DMS153 treated with DMSO at 0.1 percent for 48 hours (cell line): ENCODE measurements around the gene SLC38A3.
A peak's percentile ranks its signal among the peaks of the same experiment; 100 is the strongest.
"Not testable (repeated sequence)": the region's sequence is repeated elsewhere in the genome, so short reads cannot be mapped to it uniquely, and the experiment has no call there.

Experiments
- DNase-seq: peaks from one replicate; lab custom pipeline; 2025; ENCODE audit not compliant: unreplicated experiment; lab: John Stamatoyannopoulos, UW

The SLC38A3 gene

DNA sequence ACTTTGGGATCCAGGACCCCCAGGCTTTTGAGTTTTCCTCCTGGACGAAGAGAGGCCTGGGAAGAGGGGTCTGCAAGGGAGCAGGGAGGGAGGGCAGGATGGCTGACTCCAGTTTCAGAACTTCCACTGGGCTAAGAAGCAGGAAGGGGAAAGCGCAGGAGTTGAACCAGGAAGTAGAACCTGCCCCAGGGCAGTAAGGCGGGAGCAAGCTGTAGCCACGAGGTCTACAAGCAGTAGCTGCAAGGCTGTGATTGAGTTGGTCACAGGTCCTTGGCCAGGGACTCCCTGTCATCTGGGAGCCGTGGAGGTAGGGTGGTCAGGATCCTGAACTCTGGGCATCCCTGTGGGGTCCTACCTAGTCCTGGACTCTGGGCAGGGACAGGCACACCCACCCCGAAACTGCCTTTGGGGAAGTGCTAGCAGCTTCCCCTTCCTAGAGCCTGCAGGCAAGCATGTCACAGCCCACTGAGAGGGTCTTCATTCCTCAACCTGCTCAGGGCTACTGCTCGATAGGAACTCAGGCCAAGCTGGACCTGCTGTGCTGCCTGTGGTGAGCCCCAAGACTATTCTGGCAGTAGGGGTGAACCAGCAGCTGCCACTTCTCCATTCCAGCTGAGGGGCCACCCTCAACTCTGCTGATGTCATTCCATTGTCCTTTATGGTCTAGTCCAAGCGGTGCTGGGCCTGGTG lies 25.2 kb downstream of the SLC38A3 start:
- no peak for DNase-seq

DNA sequence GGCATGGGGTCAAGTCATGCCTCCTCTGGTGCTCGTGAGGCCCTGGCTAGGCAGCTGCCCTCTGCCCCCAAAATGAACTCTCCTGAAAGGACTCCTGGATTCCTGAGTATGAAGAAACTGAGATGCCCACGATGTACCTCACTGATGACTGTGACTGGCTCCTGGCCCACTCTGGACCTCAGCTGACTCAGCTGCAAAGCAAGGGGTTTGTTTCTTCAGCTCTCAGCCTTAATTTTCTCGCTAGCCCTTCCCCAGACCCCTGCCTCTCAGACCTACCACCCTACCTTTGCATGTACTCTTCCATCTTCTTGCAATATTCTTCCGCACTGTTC lies 25.7 kb downstream of the SLC38A3 start:
- no peak for DNase-seq

DNA sequence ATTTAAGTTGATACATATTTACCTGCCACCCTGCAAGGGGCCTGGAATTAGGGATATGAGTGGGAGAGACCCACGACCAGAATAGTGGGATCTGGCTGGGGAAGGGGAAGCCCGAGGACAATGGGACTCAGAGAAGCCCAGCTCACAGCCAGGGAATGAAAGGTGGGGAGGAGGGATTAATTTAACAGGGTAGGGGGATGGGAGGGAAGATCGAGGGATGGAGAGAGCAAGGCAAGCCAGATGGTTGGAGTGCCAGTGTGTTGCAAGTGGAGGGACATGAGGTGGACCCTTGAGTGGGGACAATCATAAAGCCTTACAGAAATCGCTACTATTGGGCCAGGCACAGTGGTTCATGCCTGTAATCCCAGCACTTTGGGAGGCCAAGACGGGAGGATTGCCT lies 26.5 kb downstream of the SLC38A3 start:
- DNase-seq, result no peak

DNA sequence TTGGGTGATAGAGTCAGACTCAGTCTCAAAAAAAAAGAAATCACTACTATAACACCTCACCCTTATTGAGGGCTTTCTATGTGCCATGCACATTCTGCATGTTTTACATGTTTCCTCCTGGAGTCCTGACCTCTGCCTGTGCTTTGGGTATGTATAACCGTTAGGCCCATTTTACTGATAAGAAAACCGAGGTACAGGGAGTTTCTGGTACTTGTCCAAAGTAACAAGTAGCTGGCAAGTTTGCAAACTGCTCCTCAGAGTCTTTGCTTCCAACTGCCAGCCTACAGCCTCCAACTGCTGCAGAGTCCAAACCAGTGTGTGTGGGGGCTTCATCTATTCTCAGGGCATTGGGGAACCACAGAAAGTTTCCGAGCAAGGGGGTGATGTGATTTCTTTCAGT lies 27.2 kb downstream of the SLC38A3 start:
- no peak for DNase-seq

DNA sequence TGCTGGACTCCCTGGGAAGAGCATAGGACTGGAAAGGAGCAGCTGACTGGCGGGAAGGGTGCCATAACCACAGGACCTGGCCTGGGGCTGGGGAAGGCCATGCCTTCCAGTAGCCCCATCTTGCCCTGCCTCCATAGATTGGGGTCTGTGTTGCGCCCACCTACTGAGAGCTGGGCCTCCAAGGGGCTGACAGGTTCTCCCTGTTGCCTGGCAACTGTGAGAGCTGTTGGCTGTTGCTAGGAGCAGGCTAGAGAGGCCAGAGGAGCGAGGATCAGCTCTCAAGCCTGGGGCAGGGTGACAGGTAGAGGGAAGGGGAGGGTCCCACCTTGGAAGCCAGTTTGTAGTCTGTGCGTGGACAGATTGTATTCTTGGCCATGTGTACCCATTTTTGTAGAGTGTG lies 28.1 kb downstream of the SLC38A3 start:
- DNase-seq, result no peak

DNA sequence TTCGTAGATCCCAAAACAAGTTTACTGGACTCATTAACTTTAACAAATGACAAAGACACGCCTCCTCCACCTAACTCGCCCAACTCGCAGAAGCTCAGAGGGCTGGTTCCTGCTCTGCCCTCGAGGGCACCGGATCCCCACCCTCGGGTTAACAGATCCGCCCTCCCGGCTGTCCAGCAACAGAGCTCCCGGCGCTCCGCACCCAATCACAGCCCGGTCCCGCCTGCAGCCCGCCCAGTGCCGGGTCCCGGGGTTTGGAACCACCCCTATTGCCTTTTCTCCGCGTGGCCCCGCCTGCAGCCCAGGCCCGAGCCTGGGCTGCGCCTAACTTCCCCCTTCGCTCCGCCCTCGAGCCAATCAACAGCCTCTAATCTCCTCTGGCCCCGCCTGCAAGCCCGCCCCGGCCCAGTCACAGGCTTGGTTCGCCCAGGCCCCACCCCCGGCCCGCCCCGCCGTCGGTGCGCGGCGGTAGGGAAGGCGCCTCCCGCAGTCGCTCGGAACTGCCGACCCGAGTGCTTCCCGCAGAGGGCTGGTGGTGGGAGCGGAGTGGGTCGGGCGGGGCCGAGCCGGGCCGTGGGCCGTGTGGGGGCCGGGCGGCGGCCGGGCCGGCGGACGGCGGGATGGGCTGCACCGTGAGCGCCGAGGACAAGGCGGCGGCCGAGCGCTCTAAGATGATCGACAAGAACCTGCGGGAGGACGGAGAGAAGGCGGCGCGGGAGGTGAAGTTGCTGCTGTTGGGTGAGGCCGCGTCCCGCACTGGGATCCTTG lies 30.8 kb downstream of the SLC38A3 start, which contains the start of gene GNAI2:
Gene GNAI2, plus strand, starts transcription at position 489 of the 768 bp plus-strand sequence. Its CDS starts 132 bp downstream, at position 621.
- DNase-seq, result peak; percentile 84

DNA sequence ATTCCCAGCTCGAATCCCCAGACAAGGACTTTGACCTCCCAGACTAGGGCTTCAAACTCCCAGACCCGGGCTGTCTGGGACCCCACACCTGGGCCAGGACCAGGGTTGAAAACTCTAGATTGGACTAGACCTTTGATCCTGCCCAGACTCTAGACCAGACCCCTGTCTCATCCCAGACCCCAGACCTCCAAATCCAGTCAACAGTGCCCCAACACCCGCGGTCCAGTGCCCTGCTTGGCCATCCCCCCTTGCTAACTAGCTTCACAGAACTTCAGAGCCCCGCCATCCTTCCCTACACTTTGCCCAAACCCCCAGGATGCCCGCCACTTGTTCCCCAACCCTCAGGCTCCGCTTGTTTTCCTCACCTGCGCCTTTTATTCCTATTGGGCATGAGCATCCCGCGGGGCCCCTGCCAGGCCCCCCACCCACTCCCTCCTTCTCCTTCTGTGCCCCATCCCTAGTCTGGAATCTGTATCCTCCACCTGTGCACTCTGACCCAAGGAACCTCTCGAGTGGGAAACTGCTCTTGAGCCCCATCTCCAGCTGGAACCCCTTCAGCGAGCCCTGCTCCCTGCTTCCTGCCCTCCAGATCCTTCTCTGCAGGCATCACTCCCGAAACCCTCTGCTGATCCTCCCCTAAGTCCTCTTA lies 31.5 kb downstream of the SLC38A3 start:
- no peak for DNase-seq

DNA sequence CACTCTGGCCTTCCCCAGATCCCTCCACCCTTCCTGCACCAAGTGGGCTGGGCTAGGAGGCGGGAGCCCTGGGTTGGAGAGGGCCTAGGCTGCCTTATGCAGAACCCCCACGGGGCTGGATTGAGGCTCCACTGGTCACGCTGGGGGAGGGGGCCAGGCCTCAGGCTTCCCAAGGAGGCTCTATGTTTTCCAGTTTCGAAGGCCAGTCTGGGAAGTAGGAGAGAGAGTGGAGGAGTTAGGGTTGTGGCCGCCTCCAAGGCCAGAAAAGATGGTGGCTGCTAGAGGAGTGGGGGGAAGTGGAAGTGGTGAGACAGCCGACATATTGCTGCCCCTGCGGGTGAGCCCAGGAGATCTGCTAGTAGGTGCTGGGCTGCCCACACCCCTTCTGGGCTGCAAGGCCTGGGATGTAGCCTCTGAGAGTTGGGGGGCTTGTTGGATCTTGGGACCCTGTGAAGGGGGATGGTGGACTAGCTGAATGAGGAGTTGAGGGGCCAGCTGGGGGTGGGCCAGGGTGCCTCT lies 32.1 kb downstream of the SLC38A3 start:
- no peak for DNase-seq

DNA sequence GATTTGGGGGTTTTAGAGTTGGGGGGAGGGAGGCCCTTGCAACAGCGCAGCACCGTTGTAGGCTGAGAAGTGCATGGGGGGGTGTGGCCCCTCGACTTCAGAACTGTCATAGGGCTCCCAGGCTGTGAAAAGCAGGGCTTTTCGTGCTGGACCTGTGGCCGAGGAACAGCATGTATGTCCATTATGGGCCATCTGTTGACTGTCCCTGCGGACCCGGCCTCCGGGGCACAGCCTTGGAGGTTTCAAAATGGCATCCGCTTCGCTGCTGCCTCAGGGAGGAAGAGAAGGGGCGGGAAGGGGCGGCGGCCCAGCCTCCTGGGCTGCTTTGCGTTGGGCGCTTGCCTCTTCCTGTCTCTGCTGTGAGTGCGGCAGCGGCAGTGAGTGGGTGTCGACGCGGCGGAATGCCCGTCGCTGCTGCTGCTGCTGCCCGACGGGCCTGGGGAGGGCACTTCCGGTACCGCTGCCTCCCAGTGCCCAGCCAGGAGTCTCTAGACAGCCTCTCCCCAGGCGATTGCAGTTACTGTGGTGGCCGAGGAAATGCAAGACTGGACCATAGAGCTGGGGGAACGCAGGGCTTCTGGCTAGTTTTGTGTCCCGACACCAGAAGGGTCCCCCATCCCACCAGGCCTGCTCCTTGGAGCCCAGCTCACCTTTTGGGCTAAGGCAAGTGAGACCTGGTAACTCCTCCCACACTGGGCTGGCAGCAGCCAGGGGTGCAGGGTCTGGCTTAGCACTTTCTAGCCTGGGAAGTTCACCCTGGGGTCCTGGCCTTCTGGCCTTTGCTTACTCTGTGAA lies 32.9 kb downstream of the SLC38A3 start:
- peak; percentile 23 for DNase-seq

DNA sequence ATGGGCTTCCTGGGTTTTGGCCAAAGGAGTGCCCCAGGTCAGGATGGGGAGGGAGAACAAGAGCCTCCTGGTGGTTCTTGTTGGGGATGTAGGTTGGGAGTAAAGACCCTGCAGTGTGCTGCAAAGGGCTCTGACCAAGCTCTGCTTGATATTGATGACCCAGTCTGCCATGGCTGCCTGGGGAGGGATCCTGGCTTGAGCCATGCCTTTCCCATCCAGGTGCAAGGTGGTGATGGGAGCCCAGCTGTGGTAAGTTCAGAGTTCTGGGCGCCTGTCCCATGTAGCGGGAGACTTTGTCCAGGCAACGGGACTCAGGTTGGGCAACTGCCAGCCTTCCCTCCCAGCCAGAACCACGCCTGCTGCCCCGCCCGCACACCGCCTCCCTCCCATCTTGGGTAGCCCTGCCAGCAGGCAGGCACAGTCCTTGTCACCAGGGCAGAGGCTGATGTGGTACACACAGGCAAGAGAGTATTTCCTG lies 33.5 kb downstream of the SLC38A3 start:
- DNase-seq, result no peak

DNA sequence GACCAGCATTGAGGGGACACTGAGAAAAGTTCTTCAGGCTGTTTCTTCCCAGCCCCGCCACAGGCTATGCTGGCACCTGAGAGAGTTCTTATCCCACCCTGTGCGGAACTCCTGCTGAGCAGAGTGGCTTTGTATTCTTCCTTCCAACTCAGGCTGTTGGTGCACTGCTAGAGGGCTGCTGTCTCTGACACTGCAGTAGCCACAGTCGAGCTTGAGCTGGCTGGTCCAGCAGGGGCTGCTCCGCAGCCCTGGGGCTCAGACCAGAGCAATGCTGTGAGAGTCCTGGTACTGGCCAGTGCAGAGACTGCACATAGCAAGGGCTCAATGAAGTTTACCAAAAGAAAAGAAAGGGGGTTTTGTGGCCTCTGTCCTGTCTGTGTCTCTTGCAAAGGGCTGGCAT lies 34.6 kb downstream of the SLC38A3 start:
- no peak for DNase-seq

DNA sequence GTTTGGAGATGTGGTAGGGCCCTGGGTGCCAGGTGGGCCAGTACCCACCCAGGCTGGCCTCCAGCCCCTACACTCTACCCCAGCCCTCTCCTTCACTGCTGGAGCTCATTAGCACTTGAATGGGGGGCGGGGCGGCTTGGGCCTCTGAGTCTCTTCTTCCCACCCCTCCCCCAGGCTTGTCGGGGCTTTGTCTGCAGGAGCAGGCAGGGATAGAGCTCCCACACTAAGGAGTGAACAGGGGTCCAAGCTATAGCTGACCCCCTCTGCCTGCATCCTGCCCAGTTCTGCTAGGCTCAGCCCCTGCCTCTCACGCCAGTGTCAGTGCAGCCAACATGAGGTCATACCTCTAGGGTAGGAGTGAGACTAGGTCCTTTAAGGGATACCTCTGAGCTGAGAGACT lies 36.1 kb downstream of the SLC38A3 start:
- DNase-seq, result no peak

DNA sequence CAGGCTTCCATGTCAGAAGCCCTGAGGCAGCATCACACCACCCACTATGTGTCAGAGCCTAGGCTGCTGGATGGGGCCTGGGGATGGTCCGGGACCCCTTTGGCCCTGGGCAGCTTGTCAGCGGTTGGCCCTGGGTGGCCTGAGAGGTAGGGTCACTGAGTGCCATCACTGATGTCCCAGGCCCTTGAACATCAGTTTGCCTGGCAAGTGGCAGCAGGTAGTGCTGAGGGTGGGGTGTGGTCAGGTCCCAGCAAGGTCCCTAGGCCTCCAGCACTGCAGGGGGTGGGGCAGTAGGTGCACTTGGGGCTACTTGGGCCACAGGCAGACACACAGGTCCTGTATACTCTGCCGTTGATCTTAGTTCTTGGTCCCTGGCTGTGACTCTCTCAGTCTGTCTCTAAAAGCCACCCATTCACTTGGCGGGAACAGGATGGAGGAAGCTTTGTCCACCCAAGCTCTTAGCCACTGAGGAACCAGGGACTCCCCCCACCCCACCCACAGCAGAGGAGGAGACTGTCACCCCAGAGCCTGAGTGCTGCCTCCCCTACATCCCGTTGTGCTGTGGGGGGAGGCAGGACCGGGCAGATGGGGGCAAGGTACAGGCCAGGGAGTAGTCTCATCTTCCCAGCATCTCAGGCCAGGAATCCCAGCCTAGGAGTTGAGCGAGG lies 36.8 kb downstream of the SLC38A3 start:
- no peak for DNase-seq

DNA sequence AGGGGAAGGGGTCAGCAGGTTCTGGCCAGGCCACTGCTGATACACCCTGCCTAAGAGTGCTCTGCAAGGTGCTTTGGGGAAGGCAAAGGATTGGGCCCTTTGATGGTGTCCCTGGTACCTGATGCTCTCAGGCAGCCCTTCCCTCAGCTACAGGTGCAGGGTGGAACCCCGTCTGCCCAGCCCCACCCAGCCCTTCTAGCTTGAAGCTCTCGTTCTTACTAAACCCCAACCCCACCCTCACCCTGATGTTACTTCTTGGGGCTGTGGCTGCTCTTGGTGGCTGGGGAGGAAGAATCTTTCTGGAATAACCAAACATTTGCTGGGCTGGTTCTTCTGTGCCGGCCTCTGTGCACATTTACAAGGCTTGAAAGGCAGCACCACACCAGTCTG lies 37.3 kb downstream of the SLC38A3 start:
- DNase-seq, result no peak

DNA sequence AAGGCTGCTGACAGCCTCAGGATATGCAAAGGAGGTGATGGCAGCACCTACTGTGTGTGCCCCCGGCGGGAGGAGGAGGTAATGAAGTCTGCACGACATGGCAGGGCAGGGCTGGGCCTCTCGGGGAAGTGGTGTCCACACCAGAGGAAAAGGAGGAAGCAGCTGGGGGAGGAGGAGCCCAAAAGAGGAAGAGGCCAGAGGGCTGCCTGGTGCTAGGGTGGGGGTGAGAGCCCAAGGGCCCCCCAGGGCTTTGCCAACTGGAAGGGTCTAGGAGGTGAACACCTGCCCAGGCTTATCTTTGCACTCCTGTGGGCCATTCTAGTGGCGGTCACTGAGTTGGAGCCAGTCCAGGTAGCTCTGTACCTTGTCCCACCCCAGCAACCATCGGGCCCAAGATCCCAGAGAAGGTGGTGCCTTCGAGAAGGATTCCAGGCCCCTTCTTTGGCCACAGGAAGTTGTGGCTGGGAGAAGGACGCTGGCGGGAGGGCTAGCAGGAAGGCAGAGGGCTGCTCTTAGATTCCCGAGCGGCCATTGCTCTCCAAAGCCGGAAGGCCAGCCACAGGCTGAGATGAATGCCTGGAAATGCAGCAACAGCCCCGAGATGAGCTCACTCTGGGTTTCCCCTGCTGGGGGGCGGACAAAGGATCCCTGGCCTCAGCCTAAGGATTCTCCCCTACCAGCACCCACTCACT lies 37.9 kb downstream of the SLC38A3 start:
- DNase-seq, result no peak

DNA sequence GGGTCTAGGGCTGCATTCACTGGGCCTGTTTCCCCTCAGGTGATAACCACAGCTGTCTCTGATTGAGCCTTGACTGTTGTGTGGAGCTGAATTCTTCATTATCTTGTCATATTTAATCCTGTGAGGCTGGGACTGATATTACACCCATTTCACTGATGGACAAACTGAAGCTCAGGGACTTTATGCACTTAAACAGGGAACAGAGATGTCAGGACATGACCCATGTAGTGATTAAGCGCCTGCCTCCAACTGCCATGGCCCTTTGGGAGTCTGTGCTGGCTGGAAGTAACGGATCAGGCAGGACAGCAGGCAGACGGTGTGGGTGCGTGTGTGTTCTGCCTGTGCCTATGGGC lies 38.4 kb downstream of the SLC38A3 start:
- DNase-seq, result no peak

DNA sequence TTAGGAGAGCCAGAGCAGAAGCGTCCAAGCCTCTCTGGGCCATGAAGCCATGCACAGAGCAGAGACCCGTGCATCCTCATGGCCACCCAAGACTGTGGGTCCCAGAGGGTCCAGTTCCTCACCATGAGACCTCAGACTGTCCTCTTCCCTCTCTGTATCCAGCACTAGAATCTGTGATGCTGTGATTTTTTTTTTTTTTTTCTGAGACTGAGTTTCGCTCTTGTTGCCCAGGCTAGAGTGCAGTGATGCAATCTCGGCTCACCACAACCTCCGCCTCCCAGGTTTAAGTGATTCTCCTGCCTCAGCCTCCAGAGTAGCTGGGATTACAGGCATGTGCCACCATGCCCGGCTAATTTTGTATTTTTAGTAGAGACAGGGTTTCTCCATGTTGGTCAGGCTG lies 39.7 kb downstream of the SLC38A3 start:
- DNase-seq, result not testable (repeated sequence)

DNA sequence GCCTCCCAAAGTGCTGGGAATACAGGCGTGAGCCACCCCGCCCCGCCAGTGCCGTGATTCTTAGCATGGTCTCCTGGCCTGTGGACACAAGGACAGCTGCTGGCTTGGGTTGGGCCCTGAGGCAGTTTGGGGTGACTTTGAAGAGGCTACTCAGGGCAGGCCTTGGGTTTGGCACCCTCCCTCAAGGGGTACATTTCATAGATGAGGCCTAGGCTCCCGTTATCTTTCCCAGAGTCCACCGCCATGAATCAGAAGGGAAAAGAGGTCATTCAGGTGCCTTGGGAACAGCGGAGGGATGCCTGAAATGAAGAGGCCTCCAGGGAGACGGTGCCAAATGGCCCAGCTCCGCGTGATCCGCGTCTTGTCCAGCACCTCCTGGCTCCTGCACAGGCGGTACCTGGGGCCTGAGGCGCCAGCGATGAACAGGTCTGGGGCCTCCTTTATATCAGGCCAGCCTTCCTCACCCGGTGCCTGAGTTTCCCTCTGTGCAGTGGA lies 40.2 kb downstream of the SLC38A3 start:
- no peak for DNase-seq

DNA sequence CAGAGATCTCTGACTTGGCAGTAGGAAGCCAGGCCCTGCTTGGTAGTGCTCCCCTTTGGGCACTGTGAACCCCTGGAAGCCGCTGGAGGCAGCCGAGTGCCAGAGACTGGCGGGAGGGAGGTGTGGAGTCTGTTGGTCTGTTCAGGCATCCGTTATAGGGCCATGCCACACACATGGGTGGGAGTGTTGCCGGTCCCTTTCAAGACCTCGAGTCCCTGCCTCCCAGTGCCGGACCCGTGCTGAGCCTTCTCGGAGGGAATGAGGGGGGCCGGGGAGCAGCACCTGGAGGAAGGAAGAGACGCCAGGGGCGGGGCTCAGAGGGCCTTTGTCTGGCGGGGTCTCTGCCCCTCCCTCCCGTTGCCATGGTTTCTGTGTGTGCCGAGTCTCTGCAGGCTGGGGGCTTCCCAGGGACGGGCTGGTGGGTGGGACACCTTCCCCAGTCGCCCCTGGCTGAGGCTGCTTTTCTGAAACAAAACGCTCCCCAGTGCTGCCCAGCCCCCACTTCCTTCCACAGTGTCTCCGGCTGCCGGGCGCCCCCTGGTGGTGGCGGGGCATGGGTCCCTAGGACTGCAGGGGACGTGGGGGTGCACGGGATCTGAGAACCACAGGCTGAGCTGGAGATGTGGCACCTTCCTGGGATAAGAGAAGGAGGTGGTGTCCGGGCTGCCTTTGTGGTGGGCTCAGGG lies 40.9 kb downstream of the SLC38A3 start:
- DNase-seq, result peak; percentile 24
